ENCODE data around the gene TRAF2. TPM values are rescaled to one million over a fixed set of nuclear protein-coding genes. Genes with fewer than 3 reads are reported as not detected.

TRAF2 gene
- total RNA-seq, 3 donors from 2014 or later: 3.4 to 8.9 (median 8.5) TPM

DNA sequence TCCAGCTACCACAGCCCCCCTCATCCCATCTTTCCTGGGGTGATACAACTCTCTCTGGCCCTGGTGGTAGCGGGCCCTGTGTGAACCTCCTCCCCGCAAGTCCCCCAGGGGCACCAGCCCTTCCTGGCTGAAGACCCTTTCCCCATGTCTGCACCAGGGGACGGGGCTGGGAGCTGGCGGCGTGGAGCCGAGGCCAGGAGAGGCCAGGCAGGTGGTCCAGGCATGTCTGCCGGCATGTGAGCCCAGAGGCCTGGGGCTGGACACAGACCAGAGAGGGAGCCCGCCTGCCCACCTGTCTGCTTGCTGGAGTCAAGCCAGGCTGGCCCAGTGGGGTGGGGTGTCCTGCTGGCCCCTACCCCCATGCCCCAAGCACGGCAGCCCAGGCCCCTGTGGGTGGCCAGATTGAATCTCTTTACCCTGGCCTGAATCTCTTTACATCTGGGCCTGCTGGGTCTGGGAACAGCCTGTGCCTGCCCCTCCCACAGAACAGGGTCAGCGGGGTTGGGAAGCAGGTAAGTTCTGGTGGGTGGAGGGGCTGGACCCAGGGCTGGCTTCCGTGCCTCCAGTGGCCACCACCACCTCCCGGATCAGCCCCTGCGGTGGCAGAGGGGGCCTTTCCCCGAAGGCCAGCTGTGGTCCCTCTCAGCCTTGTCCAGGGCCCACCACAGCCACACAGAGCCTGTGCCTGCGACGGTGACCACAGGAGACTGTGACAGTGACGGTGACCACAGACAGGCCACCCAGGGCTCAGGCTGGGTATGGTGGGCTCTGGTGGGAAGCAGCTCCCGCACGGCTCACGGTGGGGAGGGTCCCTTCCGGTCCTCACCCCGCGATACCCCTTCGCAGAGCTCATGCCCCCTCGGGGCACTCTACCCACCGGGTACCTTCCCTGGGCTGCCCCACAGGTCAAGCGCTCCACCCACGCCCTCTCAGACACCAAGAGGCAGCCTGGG, 72.9 kb downstream of the TRAF2 start:
- TF ChIP-seq, protein P1, sequence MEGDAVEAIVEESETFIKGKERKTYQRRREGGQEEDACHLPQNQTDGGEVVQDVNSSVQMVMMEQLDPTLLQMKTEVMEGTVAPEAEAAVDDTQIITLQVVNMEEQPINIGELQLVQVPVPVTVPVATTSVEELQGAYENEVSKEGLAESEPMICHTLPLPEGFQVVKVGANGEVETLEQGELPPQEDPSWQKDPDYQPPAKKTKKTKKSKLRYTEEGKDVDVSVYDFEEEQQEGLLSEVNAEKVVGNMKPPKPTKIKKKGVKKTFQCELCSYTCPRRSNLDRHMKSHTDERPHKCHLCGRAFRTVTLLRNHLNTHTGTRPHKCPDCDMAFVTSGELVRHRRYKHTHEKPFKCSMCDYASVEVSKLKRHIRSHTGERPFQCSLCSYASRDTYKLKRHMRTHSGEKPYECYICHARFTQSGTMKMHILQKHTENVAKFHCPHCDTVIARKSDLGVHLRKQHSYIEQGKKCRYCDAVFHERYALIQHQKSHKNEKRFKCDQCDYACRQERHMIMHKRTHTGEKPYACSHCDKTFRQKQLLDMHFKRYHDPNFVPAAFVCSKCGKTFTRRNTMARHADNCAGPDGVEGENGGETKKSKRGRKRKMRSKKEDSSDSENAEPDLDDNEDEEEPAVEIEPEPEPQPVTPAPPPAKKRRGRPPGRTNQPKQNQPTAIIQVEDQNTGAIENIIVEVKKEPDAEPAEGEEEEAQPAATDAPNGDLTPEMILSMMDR (IDR thresholded peaks at IDR 0.05): no peak
- TF ChIP-seq POLR2A (IDR thresholded peaks at IDR 0.05) (no peak), POLR2AphosphoS5 (IDR thresholded peaks at IDR 0.05) (no peak)
- no peaks in the 10 kb centered on the region for H3K9me3 ChIP-seq
- no peak overlapping the region for H3K4me3 ChIP-seq
- H3K27ac ChIP-seq: no peak overlapping the region
- intact Hi-C loops (cut with DNase I; ENCODE audit: low total_unique reads): no loop called here
- H3K36me3 ChIP-seq: no peaks in the 10 kb centered on the region
- DNase-seq (ENCODE audit: low spot score in 2 of 2): no peak
- no peaks in the 10 kb centered on the region for H3K27me3 ChIP-seq
- H3K4me1 ChIP-seq: no peaks in the 10 kb centered on the region

DNA sequence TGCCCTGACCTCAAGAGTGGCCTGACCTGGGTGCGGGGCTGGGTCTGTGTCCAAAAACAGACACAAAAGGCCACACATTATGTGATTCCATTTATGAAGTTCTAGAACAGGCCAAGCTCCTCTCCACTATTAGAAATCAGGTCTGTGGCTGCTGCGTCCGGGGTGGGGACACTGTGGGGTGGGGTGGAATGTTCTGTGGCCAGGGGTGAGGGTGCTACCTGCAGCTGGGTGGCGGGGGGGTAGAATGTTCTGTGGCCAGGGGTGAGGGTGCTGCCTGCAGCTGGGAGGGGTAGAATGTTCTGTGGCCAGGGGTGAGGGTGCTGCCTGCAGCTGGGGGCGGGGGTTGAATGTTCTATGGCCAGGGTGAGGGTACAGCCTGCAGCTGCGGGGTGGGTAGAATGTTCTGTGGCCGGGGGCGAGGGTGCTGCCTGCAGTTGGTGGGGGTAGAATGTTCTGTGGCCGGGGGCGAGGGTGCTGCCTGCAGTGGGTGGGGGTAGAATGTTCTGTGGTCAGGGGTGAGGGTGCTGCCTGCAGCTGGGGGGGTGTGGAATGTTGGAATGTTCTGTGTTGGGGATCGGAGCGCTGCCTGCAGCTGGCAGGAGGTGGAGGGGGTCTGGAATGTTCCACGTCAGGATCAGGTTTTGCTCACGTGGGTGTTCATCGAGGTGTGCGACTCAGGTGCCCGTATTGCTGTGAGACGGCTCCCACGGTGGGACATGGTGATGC, 74.1 kb downstream of the TRAF2 start:
- Histone ChIP-seq H3K4me3 (no peak overlapping the region), H3K9me3 (no peaks in the 10 kb centered on the region), H3K36me3 (no peaks in the 10 kb centered on the region), H3K27me3 (no peaks in the 10 kb centered on the region), H3K27ac (no peak overlapping the region), H3K4me1 (no peaks in the 10 kb centered on the region)
- intact Hi-C loops (cut with DNase I; ENCODE audit: low total_unique reads): no loop called here
- DNase-seq (ENCODE audit: low spot score in 2 of 2): no peak
- TF ChIP-seq POLR2AphosphoS5 (IDR thresholded peaks at IDR 0.05) (no peak), POLR2A (IDR thresholded peaks at IDR 0.05) (no peak)
- TF ChIP-seq, protein P1 (IDR thresholded peaks at IDR 0.05): no peak

DNA sequence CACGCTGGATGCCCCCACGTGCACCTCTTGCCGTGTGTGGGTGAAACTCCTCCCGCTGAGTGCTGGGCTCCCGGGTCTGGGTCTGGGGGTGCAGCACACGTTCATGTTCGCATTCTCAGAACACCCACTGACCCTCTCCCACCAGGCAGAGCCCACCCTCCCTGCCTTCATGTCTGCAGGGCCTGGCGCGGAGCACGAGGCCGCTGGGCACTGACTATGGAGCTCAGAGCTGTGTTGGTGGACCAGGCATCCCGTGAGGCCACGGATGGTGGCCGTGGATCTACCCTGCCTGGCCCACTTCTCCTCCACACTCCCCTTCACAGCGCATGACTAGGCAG, 74.6 kb downstream of the TRAF2 start:
- Histone ChIP-seq H3K36me3 (no peaks in the 10 kb centered on the region), H3K4me1 (no peaks in the 10 kb centered on the region), H3K4me3 (no peak overlapping the region), H3K27me3 (no peaks in the 10 kb centered on the region), H3K9me3 (no peaks in the 10 kb centered on the region), H3K27ac (no peak overlapping the region)
- TF ChIP-seq, protein P1 (IDR thresholded peaks at IDR 0.05): no peak
- TF ChIP-seq POLR2AphosphoS5 (IDR thresholded peaks at IDR 0.05) (no peak), POLR2A (IDR thresholded peaks at IDR 0.05) (no peak)
- intact Hi-C loops (cut with DNase I; ENCODE audit: low total_unique reads): loop anchor here (1.0 kb wide), 1 partner anchor 42 kb away; no protein-coding TSS in a partner anchor
- DNase-seq (ENCODE audit: low spot score in 2 of 2): no peak

DNA sequence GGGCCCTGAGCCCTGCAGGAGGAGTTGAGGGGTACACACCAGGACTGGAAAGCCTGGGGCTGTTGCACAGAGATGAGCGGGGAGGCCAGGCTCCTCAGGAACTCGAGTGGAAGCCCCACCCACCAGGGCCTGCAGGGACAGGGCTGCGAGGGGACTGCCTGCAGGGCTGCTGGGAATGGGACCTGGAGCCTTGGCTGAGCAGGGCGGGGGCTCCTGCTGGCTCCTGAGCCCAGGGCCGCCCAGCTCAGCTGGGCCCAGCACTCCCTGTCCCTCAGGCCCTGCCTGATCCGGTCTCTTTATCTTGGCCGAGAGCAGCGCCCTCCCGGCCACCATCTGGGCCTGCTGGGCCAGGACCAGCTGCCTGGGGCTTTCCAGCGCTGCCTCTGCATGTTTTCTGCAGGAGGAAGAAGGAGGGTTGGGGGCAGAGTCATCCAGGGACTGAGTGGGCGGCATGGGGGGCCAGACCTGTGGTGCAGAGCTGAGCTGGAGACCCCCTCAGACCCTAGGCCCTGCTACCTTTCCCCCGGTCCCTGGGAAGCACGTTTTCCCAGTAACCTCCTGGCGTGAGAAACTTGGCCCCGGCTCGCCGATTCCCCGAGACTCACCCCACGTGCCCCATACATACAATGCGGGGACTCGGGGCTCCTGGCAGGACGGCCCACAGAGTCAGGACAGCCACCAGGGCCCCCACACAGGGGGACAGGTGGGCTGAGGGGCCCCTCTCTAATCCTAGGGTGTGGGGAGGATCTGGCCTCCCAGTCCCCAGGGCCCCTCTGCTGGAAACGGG, 75.2 kb downstream of the TRAF2 start:
- TF ChIP-seq POLR2A (IDR thresholded peaks at IDR 0.05) (no peak), POLR2AphosphoS5 (IDR thresholded peaks at IDR 0.05) (no peak)
- TF ChIP-seq, protein P1 (IDR thresholded peaks at IDR 0.05): no peak
- DNase-seq (ENCODE audit: low spot score in 2 of 2): no peak
- Histone ChIP-seq H3K4me1 (no peaks in the 10 kb centered on the region), H3K36me3 (no peaks in the 10 kb centered on the region), H3K9me3 (no peaks in the 10 kb centered on the region), H3K4me3 (no peak overlapping the region), H3K27ac (peak overlapping the region in 1 of 2 donors; percentile 43), H3K27me3 (no peaks in the 10 kb centered on the region)
- intact Hi-C loops (cut with DNase I; ENCODE audit: low total_unique reads): loop anchor here (1.0 kb wide), 1 partner anchor 42 kb away; no protein-coding TSS in a partner anchor
